ENCODE results near the gene ZCCHC14.

The ZCCHC14 gene

GRCh38 chr16:87412371-87412995 lies 80.3 kb downstream of the ZCCHC14 start:
- DNase-seq = no peak
- no peak overlapping the region for H3K27ac ChIP-seq (ENCODE audit: insufficient read depth, low read length, poor library complexity, severe bottlenecking)
- H3K27me3 ChIP-seq (replicated peaks; ENCODE audit: control insufficient read depth, insufficient read depth, low read length, poor library complexity, severe bottlenecking) = no peaks in the 10 kb centered on the region
- H3K9me3 ChIP-seq (ENCODE audit: control insufficient read depth, low read length) = no peaks in the 10 kb centered on the region
- no peak overlapping the region for H3K4me3 ChIP-seq (ENCODE audit: insufficient read depth, low read depth, low read length, poor library complexity, severe bottlenecking)
- H3K36me3 ChIP-seq (ENCODE audit: control insufficient read depth, insufficient read depth, low read length) = peaks cover 55% of the 10 kb centered on the region
- H3K4me1 ChIP-seq (ENCODE audit: control insufficient read depth, insufficient read depth, low read length, poor library complexity, severe bottlenecking) = no peaks in the 10 kb centered on the region

- Histone ChIP-seq H3K27ac (ENCODE audit: insufficient read depth, low read length, poor library complexity, severe bottlenecking) (no peak overlapping the region), H3K4me1 (ENCODE audit: control insufficient read depth, insufficient read depth, low read length, poor library complexity, severe bottlenecking) (no peaks in the 10 kb centered on the region), H3K27me3 (replicated peaks; ENCODE audit: control insufficient read depth, insufficient read depth, low read length, poor library complexity, severe bottlenecking) (no peaks in the 10 kb centered on the region), H3K9me3 (ENCODE audit: control insufficient read depth, low read length) (no peaks in the 10 kb centered on the region), H3K4me3 (ENCODE audit: insufficient read depth, low read depth, low read length, poor library complexity, severe bottlenecking) (no peak overlapping the region), H3K36me3 (ENCODE audit: control insufficient read depth, insufficient read depth, low read length) (peaks cover 50% of the 10 kb centered on the region)
- DNase-seq = no peak
Observed at GRCh38 chr16:87411375-87412271, 81.2 kb downstream of the ZCCHC14 start.

- Histone ChIP-seq H3K36me3 (ENCODE audit: control insufficient read depth, insufficient read depth, low read length) (peaks cover 50% of the 10 kb centered on the region), H3K4me3 (ENCODE audit: insufficient read depth, low read depth, low read length, poor library complexity, severe bottlenecking) (no peak overlapping the region), H3K27me3 (replicated peaks; ENCODE audit: control insufficient read depth, insufficient read depth, low read length, poor library complexity, severe bottlenecking) (no peaks in the 10 kb centered on the region), H3K9me3 (ENCODE audit: control insufficient read depth, low read length) (no peaks in the 10 kb centered on the region), H3K4me1 (ENCODE audit: control insufficient read depth, insufficient read depth, low read length, poor library complexity, severe bottlenecking) (no peaks in the 10 kb centered on the region), H3K27ac (ENCODE audit: insufficient read depth, low read length, poor library complexity, severe bottlenecking) (no peak overlapping the region)
- DNase-seq = no peak
Observed at GRCh38 chr16:87410968-87411367, 81.9 kb downstream of the ZCCHC14 start.

GRCh38 chr16:87410530-87410929 lies 82.3 kb downstream of the ZCCHC14 start:
- no peaks in the 10 kb centered on the region for H3K9me3 ChIP-seq (ENCODE audit: control insufficient read depth, low read length)
- no peak overlapping the region for H3K27ac ChIP-seq (ENCODE audit: insufficient read depth, low read length, poor library complexity, severe bottlenecking)
- H3K27me3 ChIP-seq (replicated peaks; ENCODE audit: control insufficient read depth, insufficient read depth, low read length, poor library complexity, severe bottlenecking) = no peaks in the 10 kb centered on the region
- peaks cover 52% of the 10 kb centered on the region for H3K36me3 ChIP-seq (ENCODE audit: control insufficient read depth, insufficient read depth, low read length)
- no peak overlapping the region for H3K4me3 ChIP-seq (ENCODE audit: insufficient read depth, low read depth, low read length, poor library complexity, severe bottlenecking)
- no peak for DNase-seq
- H3K4me1 ChIP-seq (ENCODE audit: control insufficient read depth, insufficient read depth, low read length, poor library complexity, severe bottlenecking) = no peaks in the 10 kb centered on the region

- H3K9me3 ChIP-seq (ENCODE audit: control insufficient read depth, low read length) = no peaks in the 10 kb centered on the region
- H3K36me3 ChIP-seq (ENCODE audit: control insufficient read depth, insufficient read depth, low read length) = peaks cover 58% of the 10 kb centered on the region
Observed at GRCh38 chr16:87409781-87410180, 83.0 kb downstream of the ZCCHC14 start.

GRCh38 chr16:87409153-87409552 lies 83.7 kb downstream of the ZCCHC14 start:
- Histone ChIP-seq H3K9me3 (ENCODE audit: control insufficient read depth, low read length) (no peaks in the 10 kb centered on the region), H3K27ac (ENCODE audit: insufficient read depth, low read length, poor library complexity, severe bottlenecking) (no peak overlapping the region), H3K4me3 (ENCODE audit: insufficient read depth, low read depth, low read length, poor library complexity, severe bottlenecking) (no peak overlapping the region), H3K27me3 (replicated peaks; ENCODE audit: control insufficient read depth, insufficient read depth, low read length, poor library complexity, severe bottlenecking) (no peaks in the 10 kb centered on the region), H3K4me1 (ENCODE audit: control insufficient read depth, insufficient read depth, low read length, poor library complexity, severe bottlenecking) (no peaks in the 10 kb centered on the region), H3K36me3 (ENCODE audit: control insufficient read depth, insufficient read depth, low read length) (peaks cover 65% of the 10 kb centered on the region)
- DNase-seq = no peak

More at GRCh38 chr16:87409781-87410180, 83.0 kb downstream of the ZCCHC14 start:
- Histone ChIP-seq H3K27ac (ENCODE audit: insufficient read depth, low read length, poor library complexity, severe bottlenecking) (no peak overlapping the region), H3K4me3 (ENCODE audit: insufficient read depth, low read depth, low read length, poor library complexity, severe bottlenecking) (no peak overlapping the region), H3K27me3 (replicated peaks; ENCODE audit: control insufficient read depth, insufficient read depth, low read length, poor library complexity, severe bottlenecking) (no peaks in the 10 kb centered on the region), H3K4me1 (ENCODE audit: control insufficient read depth, insufficient read depth, low read length, poor library complexity, severe bottlenecking) (no peaks in the 10 kb centered on the region)
- no peak for DNase-seq

GRCh38 chr16:87407511-87408112 lies 85.2 kb downstream of the ZCCHC14 start:
- Histone ChIP-seq H3K9me3 (ENCODE audit: control insufficient read depth, low read length) (no peaks in the 10 kb centered on the region), H3K27ac (ENCODE audit: insufficient read depth, low read length, poor library complexity, severe bottlenecking) (no peak overlapping the region), H3K4me3 (ENCODE audit: insufficient read depth, low read depth, low read length, poor library complexity, severe bottlenecking) (no peak overlapping the region), H3K36me3 (ENCODE audit: control insufficient read depth, insufficient read depth, low read length) (peaks cover 62% of the 10 kb centered on the region), H3K4me1 (ENCODE audit: control insufficient read depth, insufficient read depth, low read length, poor library complexity, severe bottlenecking) (no peaks in the 10 kb centered on the region), H3K27me3 (replicated peaks; ENCODE audit: control insufficient read depth, insufficient read depth, low read length, poor library complexity, severe bottlenecking) (no peaks in the 10 kb centered on the region)
- DNase-seq = peak in 1 of 3 donors; percentile 9

GRCh38 chr16:87406495-87407088 lies 86.2 kb downstream of the ZCCHC14 start:
- H3K9me3 ChIP-seq (ENCODE audit: control insufficient read depth, low read length) = no peaks in the 10 kb centered on the region
- H3K36me3 ChIP-seq (ENCODE audit: control insufficient read depth, insufficient read depth, low read length) = peaks cover 55% of the 10 kb centered on the region
- no peak overlapping the region for H3K4me3 ChIP-seq (ENCODE audit: insufficient read depth, low read depth, low read length, poor library complexity, severe bottlenecking)
- H3K27ac ChIP-seq (ENCODE audit: insufficient read depth, low read length, poor library complexity, severe bottlenecking) = no peak overlapping the region
- no peaks in the 10 kb centered on the region for H3K4me1 ChIP-seq (ENCODE audit: control insufficient read depth, insufficient read depth, low read length, poor library complexity, severe bottlenecking)
- H3K27me3 ChIP-seq (replicated peaks; ENCODE audit: control insufficient read depth, insufficient read depth, low read length, poor library complexity, severe bottlenecking) = no peaks in the 10 kb centered on the region
- DNase-seq = no peak

GRCh38 chr16:87404764-87405625 lies 87.8 kb downstream of the ZCCHC14 start:
- no peaks in the 10 kb centered on the region for H3K27me3 ChIP-seq (replicated peaks; ENCODE audit: control insufficient read depth, insufficient read depth, low read length, poor library complexity, severe bottlenecking)
- H3K36me3 ChIP-seq (ENCODE audit: control insufficient read depth, insufficient read depth, low read length) = peaks cover 44% of the 10 kb centered on the region
- DNase-seq = no peak
- H3K4me3 ChIP-seq (ENCODE audit: insufficient read depth, low read depth, low read length, poor library complexity, severe bottlenecking) = no peak overlapping the region
- H3K9me3 ChIP-seq (ENCODE audit: control insufficient read depth, low read length) = no peaks in the 10 kb centered on the region
- no peak overlapping the region for H3K27ac ChIP-seq (ENCODE audit: insufficient read depth, low read length, poor library complexity, severe bottlenecking)
- H3K4me1 ChIP-seq (ENCODE audit: control insufficient read depth, insufficient read depth, low read length, poor library complexity, severe bottlenecking) = no peaks in the 10 kb centered on the region
